Right ventricle myocardium superior (tissue), 1 donor: Measurements from ENCODE around the gene PROC. TPM values are rescaled to one million over a fixed set of nuclear protein-coding genes. Genes with fewer than 3 reads are reported as not detected.

Experiments
- ATAC-seq: fragments of 200-7000 bp; cut with Tn5 transposase; one replicate; pipeline ENCODE4 v1.9.1; 2020; ENCODE audit warnings: mild to moderate bottlenecking; ENCODE audit not compliant: poor library complexity
- DNase-seq: peaks from one replicate; pipeline ENCODE4 v3.0.0-alpha.2; 2020
- intact Hi-C: fragments of 100-400 bp; cut with DNase I; formaldehyde crosslinking; loops from one replicate; pipeline ENCODE4 v1.11.2; 2022
- total RNA-seq: library from RNA; stranded (reverse); fragmentation: NEBNext Ultra II Directional; extraction: Animal tissue kit (Norgen Biotek cat#: 25700); gene quantifications from one replicate; pipeline ENCODE4 v1.2.1, GENCODE V29; 2021
- donor health status: DM: no; HTN: yes; CAD: no; lungs with severe emphysema.

Gene PROC
- total RNA-seq, 1 donor from 2014 or later, result not detected

DNA sequence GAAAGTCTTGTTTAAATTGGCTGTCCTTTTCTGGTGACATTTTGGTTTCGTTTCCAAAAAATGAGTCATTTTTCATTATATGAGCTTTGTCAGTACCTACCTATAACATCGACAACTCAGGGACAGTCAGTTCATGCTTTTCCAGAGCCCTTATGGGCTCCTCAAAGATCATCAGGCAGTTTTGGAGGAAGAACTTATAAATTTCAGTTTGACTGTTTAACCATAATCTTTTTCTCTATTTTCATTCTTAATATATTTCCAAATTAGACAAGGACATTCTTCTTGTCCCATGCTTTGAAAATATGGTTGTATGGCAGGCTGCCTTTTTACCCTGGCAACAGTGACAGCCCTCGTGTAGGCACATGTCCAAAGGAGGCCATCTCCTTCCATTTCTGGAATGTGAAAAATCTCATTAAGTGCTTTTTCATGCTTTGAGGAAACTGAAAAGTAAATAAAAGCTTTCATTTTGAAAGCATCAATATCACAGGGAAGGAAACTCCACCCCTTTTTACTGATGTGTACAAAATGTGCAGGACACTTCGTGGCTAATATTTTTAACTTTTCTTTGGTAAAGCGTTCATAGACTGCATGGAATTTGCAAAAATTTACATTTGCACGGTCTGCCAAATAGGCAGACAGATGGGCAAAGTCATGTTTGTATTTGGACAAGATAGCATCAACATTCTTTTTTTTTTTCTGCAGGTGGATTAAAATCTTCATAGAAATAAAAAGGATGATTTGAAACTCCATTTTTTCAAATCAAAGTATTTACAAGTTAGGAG, 7.2 kb upstream of the PROC start:
- intact Hi-C loops, result no loop called here
- DNase-seq (no peak), ATAC-seq (no peak)

DNA sequence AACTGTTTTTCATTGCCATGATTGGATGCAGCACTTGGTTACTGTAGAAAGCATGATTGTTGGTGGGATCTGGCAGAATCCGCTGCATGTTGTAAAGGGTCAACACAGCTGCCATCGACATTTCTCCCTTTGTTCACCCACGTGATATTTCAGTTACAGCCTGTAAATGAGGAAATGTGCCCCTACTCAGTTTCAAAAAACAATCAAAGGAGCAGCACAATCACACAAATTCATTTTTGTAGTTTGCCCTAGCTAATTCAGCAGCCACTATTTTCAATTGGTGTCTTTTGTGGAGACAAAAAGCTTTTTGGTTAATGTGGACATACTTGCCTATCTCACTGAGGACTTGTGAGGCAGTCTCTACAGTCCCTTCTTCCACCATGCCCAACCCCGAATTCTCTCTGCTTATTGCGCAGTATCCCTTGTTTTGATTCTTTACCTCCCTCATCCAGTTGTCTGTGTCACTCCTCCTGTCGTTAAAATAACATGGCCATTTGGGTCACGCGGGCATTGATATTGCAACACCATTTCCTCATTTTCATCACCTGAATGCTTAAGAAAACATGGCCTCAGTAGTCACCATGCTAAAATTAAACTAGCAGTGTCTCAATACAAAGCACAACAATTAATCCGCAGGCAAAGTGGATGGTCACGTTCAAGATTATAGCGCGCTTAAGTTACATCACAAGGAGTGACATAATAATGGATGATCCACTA, 6.4 kb upstream of the PROC start:
- no peak for ATAC-seq
- DNase-seq, result no peak
- intact Hi-C loops, result no loop called here

DNA sequence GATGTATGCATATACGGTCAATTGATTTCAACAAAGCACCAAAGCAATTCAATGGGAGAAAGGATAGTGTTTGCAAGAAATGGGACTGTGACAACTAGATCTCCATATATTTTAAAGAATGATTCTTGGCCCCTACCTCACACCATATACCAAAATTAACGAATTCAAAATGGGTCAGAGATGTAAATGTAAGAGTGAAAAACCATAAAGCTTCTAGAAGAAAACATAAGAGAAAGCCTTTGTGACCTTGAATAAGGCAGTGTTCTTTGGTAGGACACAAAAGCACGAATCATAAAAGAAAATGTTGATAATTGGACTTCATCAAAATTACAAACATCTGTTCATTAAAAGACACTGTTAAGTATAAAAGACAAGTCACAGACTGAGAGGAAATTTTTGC, 5.0 kb upstream of the PROC start:
- DNase-seq (no peak), ATAC-seq (no peak)
- intact Hi-C loops, result no loop called here

DNA sequence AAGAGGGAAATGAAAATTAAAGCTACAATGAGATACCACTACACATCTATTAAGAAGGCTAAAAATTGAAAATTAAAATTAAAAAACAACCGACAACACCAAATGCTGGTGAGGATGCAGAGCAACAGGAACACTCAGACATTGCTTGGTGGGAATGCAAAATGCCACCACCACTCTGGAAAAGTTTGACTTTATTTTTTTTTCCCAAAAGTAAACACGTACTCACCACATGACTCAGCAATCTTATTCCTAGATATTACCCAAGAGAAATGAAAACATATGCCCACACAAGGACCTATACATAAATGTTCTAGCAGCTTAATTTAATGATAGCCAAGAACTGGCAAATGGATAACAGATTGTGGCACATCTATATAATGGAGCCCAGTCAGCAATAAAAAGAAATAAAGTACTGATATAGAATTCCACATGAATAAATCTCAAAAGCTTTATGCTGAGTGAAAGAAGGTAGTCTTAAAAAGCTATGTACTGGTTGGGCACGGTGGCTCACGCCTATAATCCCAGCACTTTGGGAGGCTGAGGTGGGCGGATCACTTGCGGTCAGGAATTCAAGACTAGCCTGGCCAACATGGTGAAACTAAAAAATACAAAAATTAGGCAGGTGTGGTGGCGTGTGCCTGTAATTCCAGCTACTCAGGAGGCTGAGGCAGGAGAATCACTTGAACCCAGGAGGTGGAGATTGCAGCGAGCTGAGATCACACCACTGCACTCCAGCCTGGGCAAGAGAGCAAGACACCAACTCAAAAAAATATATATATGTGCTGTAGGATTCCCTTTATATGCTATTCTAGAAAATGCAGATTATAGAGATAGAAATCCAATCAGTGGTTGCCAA, 4.2 kb upstream of the PROC start:
- DNase-seq (no peak), ATAC-seq (no peak)
- intact Hi-C loops, result no loop called here

DNA sequence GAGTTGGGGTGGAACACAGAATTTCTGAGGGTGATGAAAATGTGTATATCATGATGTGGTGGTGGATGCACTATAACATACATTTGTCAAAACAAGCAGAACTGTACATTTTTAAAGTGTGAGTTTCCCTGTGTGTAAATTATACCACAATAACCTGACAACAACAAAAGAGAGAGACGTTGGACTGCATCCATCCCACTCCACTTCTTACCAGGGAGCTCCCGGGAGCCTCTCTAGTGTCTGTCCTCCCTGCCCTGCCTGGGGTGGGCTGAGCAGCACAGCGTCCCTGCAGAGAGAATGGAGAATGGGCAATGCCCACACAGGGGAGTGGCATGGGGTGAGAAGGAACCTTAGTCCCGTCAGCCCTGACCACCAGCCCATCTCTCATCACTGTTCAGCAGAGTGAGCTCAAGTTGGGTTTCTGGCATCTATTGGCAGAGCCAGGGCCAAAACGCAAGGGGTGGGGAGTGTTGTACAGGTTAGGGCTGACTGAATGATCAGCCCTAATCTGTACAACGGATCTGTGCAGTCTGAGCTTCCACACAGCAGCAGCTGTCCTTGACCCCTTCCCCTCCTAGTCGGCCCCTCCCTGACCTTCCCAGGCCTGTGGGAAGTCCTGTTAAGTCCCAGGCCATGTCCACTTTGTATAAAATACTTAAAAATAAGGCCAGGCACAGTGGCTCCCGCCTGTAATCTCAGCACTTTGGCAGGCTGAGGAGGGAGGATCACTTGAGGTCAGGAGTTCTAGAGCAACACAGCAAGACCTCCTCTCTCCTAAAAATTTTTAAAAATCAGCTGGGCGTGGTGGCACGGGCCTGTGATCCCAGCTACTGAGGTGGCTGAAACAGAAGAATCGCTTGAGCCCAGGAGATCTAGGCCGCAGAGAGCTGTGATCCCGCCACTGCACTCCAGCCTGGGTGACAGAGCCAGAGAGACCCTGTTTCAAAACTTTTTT, 3.3 kb upstream of the PROC start:
- DNase-seq (no peak), ATAC-seq (no peak)
- intact Hi-C loops, result no loop called here

DNA sequence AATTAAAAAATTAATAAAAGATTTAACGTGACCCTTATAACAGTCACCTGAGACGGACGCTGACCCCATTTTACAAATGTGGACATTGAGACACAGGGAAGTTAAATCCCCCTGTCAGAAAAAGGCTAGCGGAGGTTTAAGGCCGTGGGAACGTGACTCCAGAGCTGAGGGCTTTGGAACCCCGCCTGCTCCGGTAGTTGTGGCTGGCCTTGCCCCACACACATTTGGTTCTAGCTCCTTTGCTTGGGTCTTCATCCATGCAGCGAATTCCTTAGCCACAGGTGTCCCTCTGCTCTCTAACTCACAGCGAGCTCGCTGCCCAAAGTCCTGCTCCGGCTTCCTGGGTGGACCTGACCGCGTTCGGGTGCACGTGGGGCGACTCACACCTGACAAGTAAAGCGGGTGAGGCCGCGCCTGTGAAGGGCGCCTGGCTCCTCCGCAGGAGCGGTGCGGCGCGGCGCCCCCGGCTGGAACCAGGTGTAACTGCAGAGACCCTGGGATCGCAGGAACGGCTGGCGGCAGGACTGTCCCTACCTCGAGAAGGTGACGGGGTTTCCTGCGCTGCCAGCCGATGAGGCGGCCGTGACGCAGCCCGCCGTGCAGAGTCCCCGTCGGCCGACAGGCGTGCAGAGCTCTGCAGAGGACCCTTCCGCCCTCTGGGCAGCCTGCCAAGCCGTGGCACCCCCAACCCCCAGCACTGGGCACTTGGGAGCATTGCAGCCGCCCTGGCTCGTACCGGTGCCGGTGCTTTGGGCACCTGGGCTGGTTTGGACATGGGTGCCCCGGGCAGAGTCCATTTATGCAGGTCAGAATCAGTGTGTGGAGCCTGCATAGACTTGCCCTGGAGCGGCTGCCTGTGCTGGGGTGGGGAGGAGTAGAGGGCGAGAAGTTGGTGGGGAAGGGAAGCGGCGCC, 2.4 kb upstream of the PROC start:
- peak; percentile 85 for ATAC-seq
- DNase-seq, result peak; percentile 75
- intact Hi-C loops, result no loop called here

DNA sequence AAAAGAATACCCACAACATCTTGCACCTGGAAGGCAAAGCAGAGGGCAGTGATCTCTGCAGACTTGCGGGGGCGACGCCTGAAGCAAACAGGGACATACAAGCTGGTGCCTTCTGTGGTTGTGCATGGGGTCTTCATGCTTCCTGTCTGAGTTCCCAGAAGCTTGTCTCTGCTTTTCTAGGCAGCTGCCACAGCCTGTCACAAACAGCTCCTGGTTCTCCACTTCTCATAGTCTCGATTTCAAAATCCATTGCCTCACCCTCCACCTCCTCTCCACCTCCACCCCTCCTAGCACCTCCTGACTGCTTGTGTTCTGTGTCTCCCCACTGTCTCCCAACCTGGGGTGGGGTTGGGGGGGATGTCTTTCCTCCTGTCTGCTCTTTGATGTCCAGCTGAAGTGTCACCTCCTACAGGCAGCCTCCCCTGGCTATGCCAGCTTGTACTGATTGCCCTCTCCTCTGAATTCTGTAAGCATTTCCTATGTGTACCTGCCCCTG, 1.7 kb upstream of the PROC start:
- ATAC-seq (no peak), DNase-seq (no peak)
- intact Hi-C loops, result no loop called here

DNA sequence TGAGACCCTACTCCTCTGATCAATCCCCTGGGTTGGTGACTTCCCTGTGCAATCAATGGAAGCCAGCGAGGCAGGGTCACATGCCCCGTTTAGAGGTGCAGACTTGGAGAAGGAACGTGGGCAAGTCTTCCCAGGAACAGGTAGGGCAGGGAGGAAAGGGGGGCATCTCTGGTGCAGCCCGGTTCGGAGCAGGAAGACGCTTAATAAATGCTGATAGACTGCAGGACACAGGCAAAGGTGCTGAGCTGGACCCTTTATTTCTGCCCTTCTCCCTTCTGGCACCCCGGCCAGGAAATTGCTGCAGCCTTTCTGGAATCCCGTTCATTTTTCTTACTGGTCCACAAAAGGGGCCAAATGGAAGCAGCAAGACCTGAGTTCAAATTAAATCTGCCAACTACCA, 821 bp upstream of the PROC start:
- DNase-seq (no peak), ATAC-seq (no peak)
- intact Hi-C loops, result no loop called here

DNA sequence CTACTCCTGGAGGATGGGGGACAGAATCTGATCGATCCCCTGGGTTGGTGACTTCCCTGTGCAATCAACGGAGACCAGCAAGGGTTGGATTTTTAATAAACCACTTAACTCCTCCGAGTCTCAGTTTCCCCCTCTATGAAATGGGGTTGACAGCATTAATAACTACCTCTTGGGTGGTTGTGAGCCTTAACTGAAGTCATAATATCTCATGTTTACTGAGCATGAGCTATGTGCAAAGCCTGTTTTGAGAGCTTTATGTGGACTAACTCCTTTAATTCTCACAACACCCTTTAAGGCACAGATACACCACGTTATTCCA, 844 bp downstream of the PROC start:
- intact Hi-C loops, result no loop called here
- ATAC-seq (no peak), DNase-seq (no peak)

DNA sequence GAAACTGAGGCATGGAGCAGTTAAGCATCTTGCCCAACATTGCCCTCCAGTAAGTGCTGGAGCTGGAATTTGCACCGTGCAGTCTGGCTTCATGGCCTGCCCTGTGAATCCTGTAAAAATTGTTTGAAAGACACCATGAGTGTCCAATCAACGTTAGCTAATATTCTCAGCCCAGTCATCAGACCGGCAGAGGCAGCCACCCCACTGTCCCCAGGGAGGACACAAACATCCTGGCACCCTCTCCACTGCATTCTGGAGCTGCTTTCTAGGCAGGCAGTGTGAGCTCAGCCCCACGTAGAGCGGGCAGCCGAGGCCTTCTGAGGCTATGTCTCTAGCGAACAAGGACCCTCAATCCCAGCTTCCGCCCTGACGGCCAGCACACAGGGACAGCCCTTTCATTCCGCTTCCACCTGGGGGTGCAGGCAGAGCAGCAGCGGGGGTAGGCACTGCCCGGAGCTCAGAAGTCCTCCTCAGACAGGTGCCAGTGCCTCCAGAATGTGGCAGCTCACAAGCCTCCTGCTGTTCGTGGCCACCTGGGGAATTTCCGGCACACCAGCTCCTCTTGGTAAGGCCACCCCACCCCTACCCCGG, 1.3 kb downstream of the PROC start:
- ATAC-seq, result no peak
- intact Hi-C loops, result no loop called here
- DNase-seq, result no peak

DNA sequence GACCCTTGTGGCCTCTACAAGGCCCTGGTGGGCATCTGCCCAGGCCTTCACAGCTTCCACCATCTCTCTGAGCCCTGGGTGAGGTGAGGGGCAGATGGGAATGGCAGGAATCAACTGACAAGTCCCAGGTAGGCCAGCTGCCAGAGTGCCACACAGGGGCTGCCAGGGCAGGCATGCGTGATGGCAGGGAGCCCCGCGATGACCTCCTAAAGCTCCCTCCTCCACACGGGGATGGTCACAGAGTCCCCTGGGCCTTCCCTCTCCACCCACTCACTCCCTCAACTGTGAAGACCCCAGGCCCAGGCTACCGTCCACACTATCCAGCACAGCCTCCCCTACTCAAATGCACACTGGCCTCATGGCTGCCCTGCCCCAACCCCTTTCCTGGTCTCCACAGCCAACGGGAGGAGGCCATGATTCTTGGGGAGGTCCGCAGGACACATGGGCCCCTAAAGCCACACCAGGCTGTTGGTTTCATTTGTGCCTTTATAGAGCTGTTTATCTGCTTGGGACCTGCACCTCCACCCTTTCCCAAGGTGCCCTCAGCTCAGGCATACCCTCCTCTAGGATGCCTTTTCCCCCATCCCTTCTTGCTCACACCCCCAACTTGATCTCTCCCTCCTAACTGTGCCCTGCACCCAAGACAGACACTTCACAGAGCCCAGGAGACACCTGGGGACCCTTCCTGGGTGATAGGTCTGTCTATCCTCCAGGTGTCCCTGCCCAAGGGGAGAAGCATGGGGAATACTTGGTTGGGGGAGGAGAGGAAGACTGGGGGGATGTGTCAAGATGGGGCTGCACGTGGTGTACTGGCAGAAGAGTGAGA, 2.0 kb downstream of the PROC start:
- no peak for ATAC-seq
- no peak for DNase-seq
- intact Hi-C loops, result no loop called here

DNA sequence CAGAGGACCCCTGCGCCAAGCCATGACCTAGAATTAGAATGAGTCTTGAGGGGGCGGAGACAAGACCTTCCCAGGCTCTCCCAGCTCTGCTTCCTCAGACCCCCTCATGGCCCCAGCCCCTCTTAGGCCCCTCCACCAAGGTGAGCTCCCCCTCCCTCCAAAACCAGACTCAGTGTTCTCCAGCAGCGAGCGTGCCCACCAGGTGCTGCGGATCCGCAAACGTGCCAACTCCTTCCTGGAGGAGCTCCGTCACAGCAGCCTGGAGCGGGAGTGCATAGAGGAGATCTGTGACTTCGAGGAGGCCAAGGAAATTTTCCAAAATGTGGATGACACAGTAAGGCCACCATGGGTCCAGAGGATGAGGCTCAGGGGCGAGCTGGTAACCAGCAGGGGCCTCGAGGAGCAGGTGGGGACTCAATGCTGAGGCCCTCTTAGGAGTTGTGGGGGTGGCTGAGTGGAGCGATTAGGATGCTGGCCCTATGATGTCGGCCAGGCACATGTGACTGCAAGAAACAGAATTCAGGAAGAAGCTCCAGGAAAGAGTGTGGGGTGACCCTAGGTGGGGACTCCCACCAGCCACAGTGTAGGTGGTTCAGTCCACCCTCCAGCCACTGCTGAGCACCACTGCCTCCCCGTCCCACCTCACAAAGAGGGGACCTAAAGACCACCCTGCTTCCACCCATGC, 3.0 kb downstream of the PROC start:
- ATAC-seq (no peak), DNase-seq (no peak)
- intact Hi-C loops, result no loop called here

DNA sequence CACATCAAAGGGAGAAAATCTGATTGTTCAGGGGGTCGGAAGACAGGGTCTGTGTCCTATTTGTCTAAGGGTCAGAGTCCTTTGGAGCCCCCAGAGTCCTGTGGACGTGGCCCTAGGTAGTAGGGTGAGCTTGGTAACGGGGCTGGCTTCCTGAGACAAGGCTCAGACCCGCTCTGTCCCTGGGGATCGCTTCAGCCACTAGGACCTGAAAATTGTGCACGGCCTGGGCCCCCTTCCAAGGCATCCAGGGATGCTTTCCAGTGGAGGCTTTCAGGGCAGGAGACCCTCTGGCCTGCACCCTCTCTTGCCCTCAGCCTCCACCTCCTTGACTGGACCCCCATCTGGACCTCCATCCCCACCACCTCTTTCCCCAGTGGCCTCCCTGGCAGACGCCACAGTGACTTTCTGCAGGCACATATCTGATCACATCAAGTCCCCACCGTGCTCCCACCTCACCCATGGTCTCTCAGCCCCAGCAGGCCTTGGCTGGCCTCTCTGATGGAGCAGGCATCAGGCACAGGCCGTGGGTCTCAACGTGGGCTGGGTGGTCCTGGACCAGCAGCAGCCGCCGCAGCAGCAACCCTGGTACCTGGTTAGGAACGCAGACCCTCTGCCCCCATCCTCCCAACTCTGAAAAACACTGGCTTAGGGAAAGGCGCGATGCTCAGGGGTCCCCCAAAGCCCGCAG, 3.8 kb downstream of the PROC start:
- intact Hi-C loops, result no loop called here
- no peak for DNase-seq
- no peak for ATAC-seq

DNA sequence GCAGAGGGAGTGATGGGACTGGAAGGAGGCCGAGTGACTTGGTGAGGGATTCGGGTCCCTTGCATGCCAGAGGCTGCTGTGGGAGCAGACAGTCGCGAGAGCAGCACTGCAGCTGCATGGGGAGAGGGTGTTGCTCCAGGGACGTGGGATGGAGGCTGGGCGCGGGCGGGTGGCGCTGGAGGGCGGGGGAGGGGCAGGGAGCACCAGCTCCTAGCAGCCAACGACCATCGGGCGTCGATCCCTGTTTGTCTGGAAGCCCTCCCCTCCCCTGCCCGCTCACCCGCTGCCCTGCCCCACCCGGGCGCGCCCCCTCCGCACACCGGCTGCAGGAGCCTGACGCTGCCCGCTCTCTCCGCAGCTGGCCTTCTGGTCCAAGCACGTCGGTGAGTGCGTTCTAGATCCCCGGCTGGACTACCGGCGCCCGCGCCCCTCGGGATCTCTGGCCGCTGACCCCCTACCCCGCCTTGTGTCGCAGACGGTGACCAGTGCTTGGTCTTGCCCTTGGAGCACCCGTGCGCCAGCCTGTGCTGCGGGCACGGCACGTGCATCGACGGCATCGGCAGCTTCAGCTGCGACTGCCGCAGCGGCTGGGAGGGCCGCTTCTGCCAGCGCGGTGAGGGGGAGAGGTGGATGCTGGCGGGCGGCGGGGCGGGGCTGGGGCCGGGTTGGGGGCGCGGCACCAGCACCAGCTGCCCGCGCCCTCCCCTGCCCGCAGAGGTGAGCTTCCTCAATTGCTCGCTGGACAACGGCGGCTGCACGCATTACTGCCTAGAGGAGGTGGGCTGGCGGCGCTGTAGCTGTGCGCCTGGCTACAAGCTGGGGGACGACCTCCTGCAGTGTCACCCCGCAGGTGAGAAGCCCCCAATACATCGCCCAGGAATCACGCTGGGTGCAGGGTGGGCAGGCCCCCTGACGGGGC, 4.6 kb downstream of the PROC start:
- intact Hi-C loops, result no loop called here
- peak; percentile 11 for ATAC-seq
- no peak for DNase-seq
